Calu3 (cell line): Measurements from ENCODE around the gene OSBPL3. TPM values are rescaled to one million over a fixed set of nuclear protein-coding genes. Genes with fewer than 3 reads are reported as not detected.

Experiments
- BruUV-seq: library from RNA; stranded (reverse); fragments of 400-500 nt; replicated peaks from 2 replicates; lab custom pipeline; 2021; lab: Mats Ljungman, UMichigan
- CTCF ChIA-PET: fragments of 300-600 bp; sonication (Branson Sonifier 250); formaldehyde crosslinking; loops from one replicate; lab custom pipeline; 2022; ENCODE audit warnings: antibody characterized with exemption; lab: Charles Lee
- DNase-seq: peaks from one replicate; pipeline ENCODE4 v3.0.0; 2022
- H3K27ac Mint-ChIP-seq: one replicate; pipeline ENCODE4 v1.8.0; 2022; ENCODE audit warnings: mixed read lengths; ENCODE audit not compliant: unreplicated experiment
- H3K27me3 Mint-ChIP-seq: one replicate; pipeline ENCODE4 v1.8.0; 2022; ENCODE audit warnings: mixed read lengths; ENCODE audit not compliant: unreplicated experiment
- H3K36me3 Mint-ChIP-seq: one replicate; pipeline ENCODE4 v1.8.0; 2022; ENCODE audit warnings: mild to moderate bottlenecking, moderate library complexity, mixed read lengths; ENCODE audit not compliant: insufficient read depth, unreplicated experiment
- H3K4me1 Mint-ChIP-seq: one replicate; pipeline ENCODE4 v1.8.0; 2022; ENCODE audit warnings: mild to moderate bottlenecking, low read depth, mixed read lengths; ENCODE audit not compliant: unreplicated experiment
- H3K4me3 Mint-ChIP-seq: one replicate; pipeline ENCODE4 v1.8.0; 2022; ENCODE audit warnings: mild to moderate bottlenecking, low read depth, moderate library complexity, mixed read lengths; ENCODE audit not compliant: unreplicated experiment
- H3K9me3 Mint-ChIP-seq: one replicate; pipeline ENCODE4 v1.8.0; 2022; ENCODE audit warnings: low read depth, mixed read lengths; ENCODE audit not compliant: unreplicated experiment
- CTCF ChIP-seq: fragments of 200-600 bp; IDR thresholded peaks from one replicate; pipeline ENCODE4 v1.8.0; 2022; ENCODE audit warnings: antibody characterized with exemption; ENCODE audit not compliant: unreplicated experiment
- intact Hi-C: fragments of 100-400 bp; cut with micrococcal nuclease; formaldehyde crosslinking; loops from one replicate; pipeline ENCODE4 v1.10.0; 2022; ENCODE audit not compliant: unreplicated experiment
- total RNA-seq: library from RNA; stranded (reverse); gene quantifications from 2 replicates; pipeline ENCODE4 v1.2.3, GENCODE V29; 2022

OSBPL3 gene
- total RNA-seq, 1 experiment from 2014 or later, result 136 TPM

- Mint-ChIP-seq H3K9me3 (no peaks in the 10 kb centered on the region), H3K36me3 (no peaks in the 10 kb centered on the region), H3K4me3 (no peak overlapping the region), H3K4me1 (peaks cover 14% of the 10 kb centered on the region), H3K27me3 (no peaks in the 10 kb centered on the region), H3K27ac (no peak overlapping the region)
- no TSS peak for BruUV-seq
- CTCF ChIA-PET, result interaction anchor here (0.7 to 1.5 kb wide), 4 partner anchors 10 to 1107 kb away, joined by 3 to 7 read pairs (median 4); no protein-coding TSS in a partner anchor
- DNase-seq, result no peak
- intact Hi-C loops, result no loop called here
- no peak for TF ChIP-seq CTCF
Measured at GRCh38 chr7:25012254-25012653, 32.3 kb upstream of the OSBPL3 start.

GRCh38 chr7:25009257-25009656 lies 29.3 kb upstream of the OSBPL3 start:
- BruUV-seq, result no TSS peak
- Mint-ChIP-seq H3K9me3 (no peaks in the 10 kb centered on the region), H3K27me3 (no peaks in the 10 kb centered on the region), H3K36me3 (no peaks in the 10 kb centered on the region), H3K27ac (no peak overlapping the region), H3K4me3 (no peak overlapping the region), H3K4me1 (peaks cover 14% of the 10 kb centered on the region)
- CTCF ChIA-PET, result interaction anchor here (0.6 kb wide), 2 partner anchors 61 to 161 kb away, joined by 3 to 4 read pairs; no protein-coding TSS in a partner anchor
- intact Hi-C loops, result no loop called here
- no peak for TF ChIP-seq CTCF
- DNase-seq, result no peak

GRCh38 chr7:25007668-25008067 lies 27.7 kb upstream of the OSBPL3 start:
- peaks cover 8% of the 10 kb centered on the region for H3K4me1 Mint-ChIP-seq
- H3K4me3 Mint-ChIP-seq, result no peak overlapping the region
- DNase-seq, result no peak
- no peak for TF ChIP-seq CTCF
- no peaks in the 10 kb centered on the region for H3K36me3 Mint-ChIP-seq
- CTCF ChIA-PET, result interaction anchor here (0.8 kb wide), 1 partner anchor 17 kb away, joined by 3 read pairs; no protein-coding TSS in a partner anchor
- no peaks in the 10 kb centered on the region for H3K27me3 Mint-ChIP-seq
- intact Hi-C loops, result no loop called here
- no peaks in the 10 kb centered on the region for H3K9me3 Mint-ChIP-seq
- BruUV-seq, result no TSS peak
- H3K27ac Mint-ChIP-seq, result no peak overlapping the region

GRCh38 chr7:25006276-25006675 lies 26.3 kb upstream of the OSBPL3 start:
- no peaks in the 10 kb centered on the region for H3K4me1 Mint-ChIP-seq
- intact Hi-C loops, result no loop called here
- H3K27ac Mint-ChIP-seq, result no peak overlapping the region
- no TSS peak for BruUV-seq
- no peak for DNase-seq
- CTCF ChIA-PET, result interaction anchor here (0.6 kb wide), 1 partner anchor 998 kb away, joined by 4 read pairs; no protein-coding TSS in a partner anchor
- TF ChIP-seq CTCF, result no peak
- H3K36me3 Mint-ChIP-seq, result no peaks in the 10 kb centered on the region
- no peaks in the 10 kb centered on the region for H3K27me3 Mint-ChIP-seq
- no peak overlapping the region for H3K4me3 Mint-ChIP-seq
- H3K9me3 Mint-ChIP-seq, result peaks cover 2% of the 10 kb centered on the region
